Upper lobe of left lung (tissue), 4 donors: Measurements from ENCODE around the gene NLRP7.

ENCODE experiments used
- CTCF ChIP-seq, 6 experiments: fragments of 450-650 bp in 4 of 6; fragments of 200-600 bp in 2 of 6; sonication (generic) in 2 of 6; IDR thresholded peaks; one replicate each; pipeline ENCODE4 v1.5.1; 2016 to 2019; ENCODE audit warnings: antibody characterized with exemption in 6 of 6
- EP300 ChIP-seq, 4 donors: sonication (generic); formaldehyde crosslinking; IDR thresholded peaks; one replicate each; pipeline ENCODE4 v1.5.1; 2017; ENCODE audit warnings: antibody characterized with exemption in 4 of 4, control low read depth in 2 of 4

- TF ChIP-seq CTCF (IDR thresholded peaks at IDR 0.05) = no peak
- no peak for TF ChIP-seq EP300 (IDR thresholded peaks at IDR 0.05)
These were observed 48.2 kb upstream of the NLRP7 start for GRCh38 chr19:54995561-54995960.
